Keratinocyte (primary cell): Measurements from ENCODE around the gene HSPB1. TPM values are rescaled to one million over a fixed set of nuclear protein-coding genes. Genes with fewer than 3 reads are reported as not detected.

Experiments used
- DNase-seq: peaks from one replicate; pipeline ENCODE4 v3.0.0-alpha.2; 2011; ENCODE audit warnings: low read depth, missing footprints, low spot score
- FAIRE-seq: peaks from 2 replicates; lab custom pipeline; 2011; peaks lifted over from hg19 to GRCh38; lab: Jason Lieb, UNC
- H2AFZ ChIP-seq: 2 replicates; pipeline ENCODE4 v1.6.0; 2012; ENCODE audit warnings: low read length, control low read depth, inconsistent platforms; ENCODE audit not compliant: control insufficient read depth
- H3K27ac ChIP-seq: 2 replicates; pipeline ENCODE4 v1.5.1; 2011; ENCODE audit warnings: low read length; ENCODE audit not compliant: control insufficient read depth, insufficient read depth
- H3K27me3 ChIP-seq: 3 replicates; pipeline ENCODE4 v1.6.0; 2011; ENCODE audit warnings: low read length; ENCODE audit not compliant: control insufficient read depth, insufficient read depth; ENCODE audit errors: extremely low read depth
- H3K36me3 ChIP-seq, 2 experiments: 2 replicates in 1 of 2; 3 replicates in 1 of 2; pipeline ENCODE4 v1.5.1; 2011; ENCODE audit warnings: low read length in 2 of 2, mild to moderate bottlenecking in 1 of 2; ENCODE audit not compliant: control insufficient read depth in 2 of 2, insufficient read depth in 2 of 2; ENCODE audit errors: extremely low read depth in 1 of 2
- H3K4me1 ChIP-seq: 3 replicates; pipeline ENCODE4 v1.5.1; 2011; ENCODE audit warnings: low read length; ENCODE audit not compliant: control insufficient read depth, insufficient read depth; ENCODE audit errors: extremely low read depth
- H3K4me2 ChIP-seq: 3 replicates; pipeline ENCODE4 v1.6.0; 2011; ENCODE audit warnings: low read depth, low read length; ENCODE audit not compliant: control insufficient read depth, insufficient read depth; ENCODE audit errors: extremely low read depth
- H3K4me3 ChIP-seq, 3 experiments: fragments of 200-600 bp in 1 of 3; sonication (generic) in 1 of 3; 2 replicates in 2 of 3; 3 replicates in 1 of 3; pipeline ENCODE4 v1.5.1; 2011 to 2016; ENCODE audit warnings: low read length in 3 of 3, mild to moderate bottlenecking in 3 of 3, control low read depth in 2 of 3, inconsistent platforms in 1 of 3, low read depth in 1 of 3, mixed read lengths in 1 of 3, mixed run types in 1 of 3, moderate library complexity in 1 of 3; ENCODE audit not compliant: control insufficient read depth in 2 of 3, insufficient read depth in 2 of 3; ENCODE audit errors: extremely low read depth in 1 of 3
- H3K79me2 ChIP-seq: 2 replicates; pipeline ENCODE4 v1.6.0; 2012; ENCODE audit warnings: low read length; ENCODE audit not compliant: control insufficient read depth, insufficient read depth
- H3K9ac ChIP-seq: 3 replicates; pipeline ENCODE4 v1.6.0; 2011; ENCODE audit warnings: low read length; ENCODE audit not compliant: control insufficient read depth, insufficient read depth; ENCODE audit errors: extremely low read depth
- H3K9me1 ChIP-seq: 3 replicates; pipeline ENCODE4 v1.6.0; 2011; ENCODE audit warnings: low read length; ENCODE audit not compliant: control insufficient read depth, insufficient read depth; ENCODE audit errors: extremely low read depth
- H3K9me3 ChIP-seq: 2 replicates; pipeline ENCODE4 v1.5.1; 2012; ENCODE audit warnings: low read depth, low read length; ENCODE audit not compliant: control insufficient read depth
- H4K20me1 ChIP-seq: 3 replicates; pipeline ENCODE4 v1.6.0; 2011; ENCODE audit warnings: low read length; ENCODE audit not compliant: control insufficient read depth, insufficient read depth; ENCODE audit errors: extremely low read depth
- CTCF ChIP-seq, 3 experiments: IDR thresholded peaks in 1 of 3; conservative IDR thresholded peaks in 1 of 3; optimal IDR thresholded peaks in 1 of 3; 2 replicates in 2 of 3; 3 replicates in 1 of 3; pipeline versions ENCODE3 to v1.5.1; 2011; ENCODE audit warnings: low read length in 3 of 3, mild to moderate bottlenecking in 3 of 3, moderate library complexity in 2 of 3, control low read depth in 1 of 3, inconsistent platforms in 1 of 3; ENCODE audit not compliant: insufficient read depth in 2 of 3; ENCODE audit errors: extremely low read depth in 1 of 3
- EZH2 ChIP-seq: IDR thresholded peaks from one replicate; pipeline ENCODE4 v1.6.1; 2012; ENCODE audit warnings: inconsistent platforms, mild to moderate bottlenecking, low read length, moderate library complexity
- dilution Hi-C: fragments of 300-500 bp; cut with MboI; formaldehyde crosslinking; loops from one replicate; pipeline ENCODE4 v1.7.0; 2020; ENCODE audit warnings: low sequenced_read_pairs; ENCODE audit not compliant: extremely low pct_ligation_motif_present
- polyA plus RNA-seq, 5 experiments: library from polyadenylated mRNA; depleted of rRNA in 3 of 5; stranded (reverse) in 3 of 5; stranded (forward) in 1 of 5; unstranded in 1 of 5; fragments of >200 nt; gene quantifications; 1 replicate in 1 of 5; 2 replicates in 3 of 5; 3 replicates in 1 of 5; pipeline versions ENCODE4 v1.2.1 to v1.2.3, GENCODE V29; 2011 to 2012; ENCODE audit warnings: missing spikeins in 2 of 5, low read depth in 1 of 5, low replicate concordance in 1 of 5

HSPB1 gene
- polyA plus RNA-seq, 1 donor (not counting 4 experiments of a cell fraction or from before 2014, with no cell fraction given) = 460 TPM

GRCh38 chr7:76327610-76328009 lies 25.1 kb downstream of the HSPB1 start:
- DNase-seq (no peak), FAIRE-seq (no peak)
- H3K4me3 ChIP-seq = no peak overlapping the region
- H3K4me2 ChIP-seq = no peak overlapping the region
- H3K27ac ChIP-seq = no peak overlapping the region
- no peak overlapping the region for H2AFZ ChIP-seq
- TF ChIP-seq CTCF (optimal IDR thresholded peaks at IDR 0.05 in 1 of 3, IDR thresholded peaks at IDR 0.05 in 1 of 3, conservative IDR thresholded peaks at IDR 0.05 in 1 of 3; ENCODE audit: extremely low read depth in 1 of 3, insufficient read depth in 2 of 3, low read length in 3 of 3) (no peak), EZH2 (no peak)
- H3K9me3 ChIP-seq = no peaks in the 10 kb centered on the region
- dilution Hi-C loops = no loop called here
- H3K4me1 ChIP-seq = no peaks in the 10 kb centered on the region
- H4K20me1 ChIP-seq = peaks cover 58% of the 10 kb centered on the region
- H3K36me3 ChIP-seq = peaks cover 54 to 58% of the 10 kb centered on the region in 2 experiments
- no peaks in the 10 kb centered on the region for H3K27me3 ChIP-seq
- no peak overlapping the region for H3K9ac ChIP-seq
- peaks cover 2% of the 10 kb centered on the region for H3K9me1 ChIP-seq
- peaks cover 84% of the 10 kb centered on the region for H3K79me2 ChIP-seq

- H3K79me2 ChIP-seq = peaks cover 92% of the 10 kb centered on the region
- no peak overlapping the region for H3K4me3 ChIP-seq
- no peak for TF ChIP-seq EZH2
- H2AFZ ChIP-seq = no peak overlapping the region
- peaks cover 53 to 59% of the 10 kb centered on the region in 2 experiments for H3K36me3 ChIP-seq
- H3K27ac ChIP-seq = no peak overlapping the region
- H4K20me1 ChIP-seq = peaks cover 62% of the 10 kb centered on the region
- DNase-seq (no peak), FAIRE-seq (no peak)
- peaks cover 2% of the 10 kb centered on the region for H3K9me1 ChIP-seq
- no peaks in the 10 kb centered on the region for H3K9me3 ChIP-seq
- H3K27me3 ChIP-seq = no peaks in the 10 kb centered on the region
- H3K4me1 ChIP-seq = peaks cover under 1% of the 10 kb centered on the region
- H3K9ac ChIP-seq = no peak overlapping the region
- dilution Hi-C loops = no loop called here
- no peak overlapping the region for H3K4me2 ChIP-seq
Measured at GRCh38 chr7:76328389-76328788, 25.9 kb downstream of the HSPB1 start.

GRCh38 chr7:76329479-76329878 lies 27.0 kb downstream of the HSPB1 start:
- Histone ChIP-seq H3K27ac (no peak overlapping the region), H3K27me3 (no peaks in the 10 kb centered on the region), H3K4me1 (peaks cover 11% of the 10 kb centered on the region), H3K9me3 (no peaks in the 10 kb centered on the region), H3K9me1 (peaks cover 7% of the 10 kb centered on the region), H3K9ac (no peak overlapping the region), H3K4me2 (no peak overlapping the region), H2AFZ (no peak overlapping the region), H3K36me3 (peaks cover 52 to 65% of the 10 kb centered on the region in 2 experiments), H3K4me3 (no peak overlapping the region), H4K20me1 (peaks cover 69% of the 10 kb centered on the region), H3K79me2 (peaks cover 95% of the 10 kb centered on the region)
- TF ChIP-seq CTCF (optimal IDR thresholded peaks at IDR 0.05 in 1 of 3, IDR thresholded peaks at IDR 0.05 in 1 of 3, conservative IDR thresholded peaks at IDR 0.05 in 1 of 3; ENCODE audit: extremely low read depth in 1 of 3, insufficient read depth in 2 of 3, low read length in 3 of 3) (no peak), EZH2 (no peak)
- DNase-seq = no peak
- FAIRE-seq = no peak
- dilution Hi-C loops = no loop called here
